ENCODE data around the gene LPAR1. TPM values are rescaled to one million over a fixed set of nuclear protein-coding genes. Genes with fewer than 3 reads are reported as not detected.
A peak's percentile ranks its signal among the peaks of the same experiment; 100 is the strongest.

The LPAR1 gene
- total and polyA plus RNA-seq, 2 of the 8 experiments (the other 6 are each of a cell fraction or from before 2014, with no cell fraction given), result 3.4 to 5.1 TPM

GRCh38 chr9:110874963-110875674 lies 163.2 kb downstream of the LPAR1 start:
- FAIRE-seq (no peak), DNase-seq (ENCODE audit: low read depth in 1 of 2, low spot score in 2 of 2) (peak; percentile 44 to 69)
- Histone ChIP-seq H3K27me3 (replicated peaks in 1 of 4; ENCODE audit: control insufficient read depth in 3 of 4, extremely low read depth in 1 of 4, insufficient read depth in 3 of 4, low read length in 3 of 4) (no peaks in the 10 kb centered on the region), H3K4ac (replicated peaks; ENCODE audit: insufficient read length, low read depth, low read length) (no peak overlapping the region), H4K91ac (replicated peaks; ENCODE audit: insufficient read length, low read length) (no peak overlapping the region), H4K5ac (ENCODE audit: insufficient read length, low read depth, low read length) (no peak overlapping the region), H3K23me2 (ENCODE audit: low read depth, low read length) (no peaks in the 10 kb centered on the region; the same call in 1 of the 2 replicates), H4K20me1 (replicated peaks in 1 of 2; ENCODE audit: control insufficient read depth in 1 of 2, insufficient read depth in 2 of 2, low read length in 2 of 2) (no peaks in the 10 kb centered on the region), H2BK5ac (ENCODE audit: low read depth, low read length) (no peak overlapping the region), H3K9ac (replicated peaks in 1 of 4; ENCODE audit: extremely low read depth in 1 of 4, low read depth in 3 of 4, low read length in 3 of 4) (no peak overlapping the region), H2BK12ac (ENCODE audit: low read depth, low read length) (no peak overlapping the region), H3K9me3 (ENCODE audit: insufficient read depth in 2 of 2, low read depth in 1 of 2, low read length in 1 of 2) (no peaks in the 10 kb centered on the region), H3K4me2 (ENCODE audit: insufficient read depth in 1 of 2, low read depth in 2 of 2, low read length in 2 of 2) (no peak overlapping the region), H2AFZ (ENCODE audit: low read length) (peak overlapping the region; percentile 79; the same call in 1 of the 2 replicates), H4K8ac (ENCODE audit: extremely low read depth, insufficient read depth, low read length) (no peak overlapping the region), H3K27ac (ENCODE audit: low read depth, low read length) (no peak overlapping the region), H2BK120ac (replicated peaks; ENCODE audit: low read depth, low read length) (no peak overlapping the region), H3K56ac (replicated peaks; ENCODE audit: insufficient read length, low read depth, low read length) (no peak overlapping the region), H2AK5ac (ENCODE audit: low read depth, low read length) (no peak overlapping the region), H3K4me3 (ENCODE audit: extremely low read depth in 1 of 4, insufficient read depth in 2 of 4, low read depth in 3 of 4, low read length in 4 of 4) (no peak overlapping the region), H2BK15ac (ENCODE audit: low read length) (no peak overlapping the region), H3K4me1 (replicated peaks in 1 of 4; ENCODE audit: control insufficient read depth in 3 of 4, insufficient read depth in 4 of 4, low read length in 3 of 4) (peaks cover 0 to 4% (median 0%) of the 10 kb centered on the region in 4 experiments; a peak in 1 of 7 replicates), H3K23ac (ENCODE audit: insufficient read length) (no peak overlapping the region), H3K79me2 (ENCODE audit: control insufficient read depth in 1 of 2, insufficient read depth in 2 of 2, low read length in 2 of 2) (no peaks in the 10 kb centered on the region), H3K14ac (ENCODE audit: insufficient read length) (no peak overlapping the region), H3K18ac (ENCODE audit: extremely low read depth, low read length) (no peak overlapping the region), H2BK20ac (ENCODE audit: low read length) (no peak overlapping the region), H3K36me3 (ENCODE audit: control insufficient read depth in 2 of 4, insufficient read depth in 4 of 4, low read length in 3 of 4) (no peaks in the 10 kb centered on the region), H3K79me1 (ENCODE audit: low read depth, low read length) (no peaks in the 10 kb centered on the region)
- ChIA-PET POLR2A (ENCODE audit: partially characterized antibody) (no interaction called here), CTCF (ENCODE audit: partially characterized antibody) (no interaction called here)
- WGBS, 2 experiments (ENCODE audit: extremely low coverage in 1 of 2, insufficient coverage in 1 of 2, insufficient read length in 1 of 2, insufficient replicate concordance in 2 of 2, low coverage in 1 of 2, low lambda C conversion rate in 2 of 2, missing lambda C conversion rate in 1 of 2), result 60% methylated on average over 14 of the region's 14 CpGs; no CpG with 5 or more reads in 1 of the 2 experiments
- TF ChIP-seq SUZ12 (IDR thresholded peaks at IDR 0.05; ENCODE audit: low read length) (no peak), CTCF (IDR thresholded peaks at IDR 0.05; ENCODE audit: control extremely low read depth in 1 of 3, insufficient read depth in 1 of 3, low read depth in 1 of 3, low read length in 3 of 3) (peak; percentile 53 to 79 (median 75)), CREB1 (IDR thresholded peaks at IDR 0.05) (0 out of 2 replicates have a peak, but pooled peaks have one; percentile 22), PHF8 (conservative IDR thresholded peaks at IDR 0.05; ENCODE audit: low read depth, low read length) (no peak), YY1 (IDR thresholded peaks at IDR 0.05; ENCODE audit: low read depth, low read length) (peak; percentile 70; the same call in 1 of the 2 replicates), CBX8 (IDR thresholded peaks at IDR 0.05; ENCODE audit: borderline replicate concordance, low read depth, low read length) (no peak), JUND (IDR thresholded peaks at IDR 0.05; ENCODE audit: low read length) (no peak), SP2 (IDR thresholded peaks at IDR 0.05; ENCODE audit: low read length) (no peak), NANOG (IDR thresholded peaks at IDR 0.05; ENCODE audit: insufficient read depth, low read depth, low read length, poor library complexity, severe bottlenecking) (no peak), RAD21 (IDR thresholded peaks at IDR 0.05 in 1 of 2, conservative IDR thresholded peaks at IDR 0.05 in 1 of 2; ENCODE audit: low read depth in 2 of 2, low read length in 2 of 2) (peak; percentile 73 to 75)
